IPS-11a (cell line): ENCODE measurements around the gene MYZAP.

ENCODE experiments used
- H3K4me3 ChIP-seq: one replicate; pipeline ENCODE4 v1.5.1; 2013; ENCODE audit warnings: low read depth, low read length, control low read depth

The MYZAP gene, protein sequence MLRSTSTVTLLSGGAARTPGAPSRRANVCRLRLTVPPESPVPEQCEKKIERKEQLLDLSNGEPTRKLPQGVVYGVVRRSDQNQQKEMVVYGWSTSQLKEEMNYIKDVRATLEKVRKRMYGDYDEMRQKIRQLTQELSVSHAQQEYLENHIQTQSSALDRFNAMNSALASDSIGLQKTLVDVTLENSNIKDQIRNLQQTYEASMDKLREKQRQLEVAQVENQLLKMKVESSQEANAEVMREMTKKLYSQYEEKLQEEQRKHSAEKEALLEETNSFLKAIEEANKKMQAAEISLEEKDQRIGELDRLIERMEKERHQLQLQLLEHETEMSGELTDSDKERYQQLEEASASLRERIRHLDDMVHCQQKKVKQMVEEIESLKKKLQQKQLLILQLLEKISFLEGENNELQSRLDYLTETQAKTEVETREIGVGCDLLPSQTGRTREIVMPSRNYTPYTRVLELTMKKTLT

DNA sequence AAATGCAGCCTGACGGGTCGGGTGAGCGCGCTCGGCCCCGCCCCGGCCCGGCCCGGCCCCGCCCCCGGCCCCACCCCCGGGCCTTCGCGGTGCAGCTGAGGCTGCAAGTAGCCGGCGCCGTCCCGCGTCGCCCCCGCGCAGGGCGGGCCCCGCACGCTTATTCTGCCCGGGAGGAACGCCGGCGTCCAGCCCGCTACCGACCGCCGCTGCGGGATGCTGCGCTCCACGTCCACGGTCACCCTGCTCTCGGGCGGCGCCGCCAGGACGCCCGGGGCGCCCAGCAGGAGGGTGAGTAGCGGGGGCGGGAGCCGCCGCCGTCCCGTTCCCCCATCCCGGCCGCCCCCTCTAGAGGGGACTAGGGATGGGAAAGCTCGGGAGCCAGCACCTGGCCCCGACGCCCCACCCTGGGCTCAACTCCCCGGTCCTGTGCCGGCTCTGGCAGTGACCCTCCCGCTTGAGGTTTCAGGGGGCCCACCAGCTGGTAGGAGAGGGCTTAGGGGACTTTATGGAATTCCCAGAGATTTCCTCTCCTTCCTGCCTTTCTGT is at the start of gene MYZAP:
Gene MYZAP, plus strand, starts transcription at position 83 of the 546 bp plus-strand sequence. Its CDS starts 131 bp downstream, at position 214.
- peak within 1 kb of the TSS; percentile 51 for H3K4me3 ChIP-seq

DNA sequence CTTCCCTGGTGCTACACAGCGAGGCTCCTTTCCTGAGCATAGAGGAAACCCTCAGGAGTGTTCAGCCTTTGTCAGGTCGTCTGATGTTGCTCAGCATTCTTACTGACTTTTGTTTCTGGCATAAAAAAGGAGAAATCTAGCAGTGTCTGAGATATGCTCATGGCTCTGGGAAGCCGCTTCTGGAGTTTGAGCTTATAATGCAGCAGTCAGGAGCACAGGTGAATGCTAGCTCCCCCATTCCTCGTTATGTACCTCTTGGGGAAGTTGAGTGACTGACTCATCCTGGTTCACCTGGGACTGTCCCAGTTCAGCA is 49.2 kb upstream of the MYZAP start:
- H3K4me3 ChIP-seq = no peak overlapping the region

DNA sequence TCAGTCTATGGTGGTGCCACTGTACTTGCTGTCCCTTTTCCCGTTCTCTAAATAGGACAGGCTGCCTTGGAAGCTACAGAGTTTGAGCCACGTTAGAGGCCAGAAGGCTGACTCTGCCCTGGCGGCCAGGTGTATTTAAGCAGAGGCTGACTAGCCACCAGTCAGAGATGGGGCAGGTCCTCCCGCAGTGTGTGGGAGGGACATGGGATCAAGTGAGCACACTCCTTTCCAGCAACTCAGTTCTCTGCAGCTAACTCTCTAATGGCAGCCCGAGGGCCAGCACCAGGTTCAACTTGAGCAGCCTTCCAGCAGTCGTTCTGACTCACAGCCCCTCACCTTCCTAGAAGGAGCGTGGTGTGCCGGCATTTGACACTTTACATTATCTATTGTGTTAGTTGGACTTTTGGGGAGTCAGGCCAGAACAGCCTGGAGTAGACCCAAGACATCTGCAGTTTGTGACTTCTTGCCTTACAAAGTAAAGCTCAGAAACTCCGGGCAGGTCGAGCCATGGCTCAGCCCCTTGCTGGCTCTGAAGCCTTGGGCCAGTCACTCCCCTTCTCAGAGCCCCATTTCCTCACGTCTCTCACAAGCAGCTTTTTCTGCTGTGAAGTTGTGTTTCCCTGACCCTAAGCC is 46.7 kb upstream of the MYZAP start:
- H3K4me3 ChIP-seq = no peak overlapping the region

DNA sequence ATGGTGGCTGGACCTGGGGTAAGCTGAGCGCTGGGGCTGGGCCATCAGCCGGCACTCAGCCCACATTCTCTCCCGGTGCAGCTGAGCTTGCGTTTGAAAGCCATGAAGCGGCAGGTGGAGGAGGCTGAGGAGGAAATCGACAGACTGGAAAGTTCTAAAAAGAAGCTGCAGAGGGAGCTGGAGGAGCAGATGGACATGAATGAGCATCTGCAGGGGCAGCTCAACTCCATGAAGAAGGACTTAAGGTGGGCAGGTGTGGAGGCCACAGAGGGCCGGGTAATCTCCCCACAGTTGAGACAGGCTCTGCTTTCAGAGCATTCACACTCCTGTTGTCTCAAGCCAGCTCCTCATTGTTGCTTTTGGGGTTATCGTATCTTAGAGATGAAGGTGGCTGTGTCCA is 45.7 kb upstream of the MYZAP start:
- no peak overlapping the region for H3K4me3 ChIP-seq

DNA sequence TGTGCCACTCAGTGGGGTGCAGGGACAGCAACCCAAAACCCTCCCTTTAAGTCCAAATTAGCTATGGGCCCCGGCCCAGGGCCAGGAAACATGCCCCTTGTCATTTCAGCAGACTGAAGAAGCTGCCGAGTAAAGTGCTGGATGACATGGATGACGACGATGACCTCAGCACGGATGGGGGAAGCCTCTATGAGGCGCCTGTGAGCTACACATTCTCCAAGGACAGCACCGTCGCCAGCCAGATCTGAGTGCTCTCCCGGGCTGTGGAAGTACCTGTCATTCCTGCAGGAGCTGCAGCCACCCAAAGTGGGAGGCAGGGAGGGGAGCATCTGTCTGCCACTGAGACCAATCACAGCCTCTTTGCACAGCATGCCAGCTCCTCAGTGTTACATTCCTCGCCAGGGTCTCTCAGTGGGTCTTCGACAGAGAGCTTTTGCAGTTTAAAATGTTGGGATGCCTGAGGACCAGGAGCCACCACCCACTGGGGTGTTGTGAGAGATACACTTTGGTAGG is 44.4 kb upstream of the MYZAP start:
- no peak overlapping the region for H3K4me3 ChIP-seq

DNA sequence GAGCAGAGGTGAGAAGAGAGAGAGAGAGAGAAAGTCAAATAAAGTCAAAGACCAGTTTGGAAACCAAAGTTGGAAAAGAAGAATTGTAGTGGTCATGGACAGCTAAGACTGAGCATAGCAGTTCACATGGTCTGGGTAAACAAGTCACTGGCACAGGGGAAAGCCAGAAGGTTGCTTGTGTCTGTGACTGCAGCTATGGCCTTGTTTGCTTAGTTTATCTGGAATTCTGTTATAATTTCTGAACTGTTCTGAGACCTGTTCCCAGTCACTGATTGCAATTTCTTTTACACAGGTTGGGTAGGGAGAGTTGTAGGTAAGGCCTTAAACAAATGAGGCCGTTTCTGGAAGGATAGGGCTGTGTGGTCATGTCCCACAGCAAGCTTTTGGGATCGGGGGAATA is 43.4 kb upstream of the MYZAP start:
- H3K4me3 ChIP-seq = no peak overlapping the region

DNA sequence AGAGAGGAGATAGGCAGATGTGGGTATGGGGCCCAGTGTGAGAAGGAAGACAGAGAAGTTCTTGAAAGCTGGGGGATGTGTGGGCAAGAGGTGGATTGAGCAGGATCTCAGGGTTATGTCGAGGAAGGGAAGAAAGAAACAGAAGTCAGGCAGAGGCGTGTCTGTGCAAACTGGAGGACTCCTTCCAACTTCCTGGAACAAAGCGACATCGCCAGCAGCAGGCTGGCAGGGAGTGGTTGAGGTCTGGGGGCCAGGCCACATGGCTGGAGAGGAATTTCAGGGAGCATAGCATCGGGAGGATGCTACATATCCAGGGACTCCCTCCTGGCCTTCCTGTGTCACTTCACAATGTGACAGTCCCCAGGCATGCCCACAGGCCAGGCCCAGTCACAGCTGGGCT is 42.9 kb upstream of the MYZAP start:
- H3K4me3 ChIP-seq = no peak overlapping the region

DNA sequence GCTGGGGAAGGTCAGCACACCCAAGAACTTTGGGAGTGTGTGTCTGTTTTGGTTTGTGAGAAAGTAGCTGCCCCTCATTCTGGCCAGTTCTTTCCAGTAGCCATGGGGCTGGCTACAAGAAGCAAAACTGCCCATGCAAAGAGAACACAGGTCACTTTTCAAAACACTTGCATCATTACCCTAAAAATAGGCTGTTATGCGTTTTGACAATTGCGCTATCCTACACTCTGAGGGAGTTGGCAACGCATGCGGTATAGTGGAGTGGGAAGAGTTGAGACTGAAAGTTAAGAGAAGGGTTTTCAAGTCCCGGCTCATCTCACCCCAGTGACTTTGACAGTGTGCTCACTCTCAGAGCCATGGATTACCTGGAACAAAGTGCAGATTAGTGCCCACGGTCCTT is 41.8 kb upstream of the MYZAP start:
- no peak overlapping the region for H3K4me3 ChIP-seq

DNA sequence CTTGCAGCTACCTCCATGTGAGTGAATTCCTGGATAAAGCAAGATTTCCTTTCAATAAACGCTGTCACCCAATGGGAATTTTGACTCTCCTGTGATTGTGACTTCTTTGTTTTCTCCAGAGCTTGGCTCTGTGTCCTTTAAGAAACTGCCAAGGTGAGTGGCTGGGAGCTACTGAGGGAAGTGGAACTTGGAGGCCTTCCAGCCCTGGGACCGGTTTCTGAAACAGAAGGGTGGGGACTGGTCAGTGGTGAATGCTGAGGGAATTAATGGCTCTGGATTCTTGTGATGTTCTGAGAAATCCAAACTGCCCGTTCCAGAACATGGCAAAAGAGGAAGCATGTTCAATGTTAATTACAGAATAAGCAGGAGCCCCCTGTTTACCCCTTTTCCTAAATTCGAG is 41.1 kb upstream of the MYZAP start:
- no peak overlapping the region for H3K4me3 ChIP-seq

DNA sequence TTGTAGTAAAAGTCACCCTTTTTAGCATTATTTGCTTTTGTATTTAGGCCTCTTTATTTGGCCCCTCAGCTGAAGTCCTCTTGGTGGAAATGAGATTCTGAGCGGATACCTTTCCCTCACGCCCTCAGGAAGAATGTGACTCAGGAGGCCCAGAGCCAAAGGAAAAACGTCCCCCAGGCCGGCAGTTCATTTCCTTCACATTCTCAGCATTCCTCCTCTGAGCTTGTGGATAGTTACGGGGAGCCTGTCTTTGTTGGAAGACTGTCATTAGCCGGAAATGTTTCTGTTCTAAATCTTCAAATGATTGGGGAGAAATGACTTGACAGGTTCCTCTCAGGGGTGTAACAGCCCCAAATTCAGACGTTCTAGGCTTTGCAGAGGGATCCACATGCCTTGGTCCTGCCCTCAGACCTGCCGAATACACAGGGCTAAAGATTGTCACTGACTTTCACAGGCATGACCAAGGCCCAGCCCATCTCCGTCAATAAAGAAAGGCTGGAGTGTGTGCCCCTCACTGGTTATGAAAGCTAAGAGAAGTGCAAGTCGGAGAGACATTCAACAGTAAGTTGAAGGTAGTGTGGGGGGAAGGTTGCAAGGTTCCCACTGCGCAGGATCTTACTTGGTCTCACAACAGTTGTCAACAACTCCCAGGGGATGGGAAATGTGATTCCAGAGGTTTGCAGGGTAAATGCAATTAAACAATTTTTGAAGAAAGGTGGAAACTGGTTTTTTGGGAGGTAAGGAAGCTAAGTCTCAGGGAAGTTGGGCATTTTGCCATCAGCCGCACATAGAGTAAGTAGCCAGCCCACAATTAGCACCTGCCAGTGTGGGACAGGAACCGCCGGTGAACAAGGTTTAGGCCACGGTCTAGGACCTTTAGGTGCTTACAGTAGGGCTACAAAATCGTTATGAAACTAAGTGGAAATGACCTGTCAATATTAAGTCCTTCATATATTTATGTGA is 39.7 kb upstream of the MYZAP start:
- H3K4me3 ChIP-seq = no peak overlapping the region

DNA sequence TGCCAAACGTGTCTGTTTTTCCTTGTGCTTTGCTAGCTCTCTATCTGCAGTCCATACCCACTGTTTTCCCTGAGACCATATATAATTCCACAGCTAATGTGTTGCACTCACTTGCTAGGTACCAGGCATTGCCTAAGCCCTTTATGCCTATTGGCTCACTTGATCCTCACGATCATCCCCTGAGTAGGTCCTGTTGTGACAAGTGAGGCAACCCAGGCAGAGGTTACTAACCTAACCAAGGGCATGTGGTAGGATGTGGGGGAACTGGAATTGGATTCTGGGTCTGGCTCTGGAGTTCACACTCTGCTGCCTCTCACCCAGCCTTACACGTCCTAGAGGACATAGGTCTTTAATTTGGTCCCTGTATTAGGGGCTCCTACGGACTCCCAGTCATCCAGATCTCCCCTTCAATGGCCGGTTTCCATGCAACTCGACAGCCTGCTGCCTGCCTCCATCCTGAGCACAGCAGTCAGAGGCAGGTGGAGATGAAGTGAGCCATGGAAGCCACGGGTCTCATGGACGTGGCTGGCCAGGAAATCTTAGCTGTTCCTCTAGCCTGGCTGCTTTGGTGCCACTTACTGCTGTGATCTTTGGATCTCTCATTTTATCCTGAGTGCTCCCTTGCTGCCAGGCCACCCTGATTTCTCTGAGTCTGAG is 38.9 kb upstream of the MYZAP start:
- no peak overlapping the region for H3K4me3 ChIP-seq

DNA sequence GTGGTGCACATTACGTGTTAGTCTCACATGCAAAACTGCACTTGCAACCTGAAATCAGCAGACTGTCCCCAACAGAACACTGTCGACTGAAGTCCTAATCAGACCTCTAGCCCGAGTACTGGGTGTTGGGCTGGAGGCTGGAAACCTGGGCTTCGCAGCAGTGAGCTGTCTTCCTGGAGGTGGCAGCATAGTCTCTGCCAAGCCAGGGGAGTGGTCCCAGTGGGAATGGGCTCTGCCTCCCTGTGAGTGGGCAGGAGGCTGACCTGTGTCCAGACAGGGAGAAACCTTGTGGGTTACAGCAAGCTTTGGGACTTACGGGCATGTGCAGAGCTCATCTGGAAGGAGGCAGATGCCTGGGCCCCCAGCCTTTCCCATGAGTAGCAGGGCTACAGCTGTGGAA is 38.2 kb upstream of the MYZAP start:
- no peak overlapping the region for H3K4me3 ChIP-seq

DNA sequence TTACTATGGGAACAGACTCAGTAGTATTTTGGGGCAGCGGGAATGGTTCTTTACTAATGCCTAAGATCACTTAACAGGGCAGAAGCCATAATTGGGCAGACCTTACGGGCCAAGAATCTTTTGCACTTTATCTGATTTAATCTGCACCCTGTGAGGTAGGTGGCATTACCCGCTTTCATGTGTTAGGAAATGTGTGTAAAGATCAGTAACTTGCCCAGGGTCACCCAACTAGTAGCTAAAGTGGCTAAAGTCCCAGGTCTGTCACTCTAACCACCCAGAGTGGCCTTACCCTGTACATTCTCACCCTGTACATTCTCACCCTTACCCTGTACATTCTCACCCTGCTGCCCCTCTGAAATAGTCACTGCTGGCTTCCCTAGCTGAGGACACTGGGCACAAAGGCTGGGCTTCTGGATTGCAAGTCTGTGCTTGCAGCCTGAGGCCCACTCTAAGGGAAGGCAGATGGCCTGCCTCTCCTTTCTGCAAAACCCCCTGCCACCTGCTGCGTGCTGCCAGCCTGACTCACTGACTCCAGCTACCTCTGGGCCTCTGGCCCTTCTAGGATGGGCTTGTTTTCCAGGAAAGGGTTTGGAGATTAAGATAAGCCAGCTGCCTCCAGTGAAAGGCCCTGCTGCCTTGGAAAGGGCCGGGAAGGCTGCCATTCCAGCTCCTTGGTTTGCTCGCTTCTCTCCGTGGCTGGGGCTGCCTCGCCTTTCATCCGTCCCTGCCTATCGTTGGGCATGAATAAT is 37.5 kb upstream of the MYZAP start:
- no peak overlapping the region for H3K4me3 ChIP-seq

DNA sequence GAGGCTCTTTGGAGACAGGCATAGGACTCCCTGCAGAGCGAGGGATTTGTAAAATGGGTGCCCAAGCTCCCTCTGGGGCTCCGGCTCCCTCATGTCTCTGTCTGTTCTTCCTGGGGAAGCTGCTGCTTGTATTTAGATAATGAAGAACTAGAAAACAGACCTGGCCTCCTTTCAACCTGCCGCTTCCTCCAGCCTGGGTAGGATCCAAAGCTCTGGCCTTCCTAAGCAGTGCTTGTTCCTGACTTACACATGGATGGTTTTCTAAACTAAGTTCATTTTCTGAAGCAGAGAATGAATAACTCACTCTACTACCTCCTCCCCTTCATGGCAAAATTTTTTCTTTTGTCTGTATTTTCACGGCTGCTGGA is 36.9 kb upstream of the MYZAP start:
- no peak overlapping the region for H3K4me3 ChIP-seq

DNA sequence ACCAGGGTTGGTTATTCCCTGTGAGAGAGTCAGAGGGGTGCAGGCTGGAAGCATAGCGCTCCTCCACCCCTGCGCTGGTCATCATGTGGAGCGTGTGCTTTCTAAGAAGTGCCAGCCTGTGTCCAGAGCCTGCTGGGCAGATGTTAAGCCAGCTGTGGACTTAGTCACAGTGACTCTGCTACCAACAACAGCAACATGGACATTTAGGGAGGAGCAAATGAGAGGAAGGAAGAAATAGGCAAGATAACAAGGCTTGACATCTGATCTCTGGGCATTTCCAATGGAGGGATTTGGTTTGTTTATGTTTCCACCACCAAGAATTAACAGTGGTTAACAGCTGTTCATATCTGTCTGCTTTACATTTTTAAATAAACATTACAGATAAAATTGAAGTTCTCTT is 36.4 kb upstream of the MYZAP start:
- H3K4me3 ChIP-seq = no peak overlapping the region

DNA sequence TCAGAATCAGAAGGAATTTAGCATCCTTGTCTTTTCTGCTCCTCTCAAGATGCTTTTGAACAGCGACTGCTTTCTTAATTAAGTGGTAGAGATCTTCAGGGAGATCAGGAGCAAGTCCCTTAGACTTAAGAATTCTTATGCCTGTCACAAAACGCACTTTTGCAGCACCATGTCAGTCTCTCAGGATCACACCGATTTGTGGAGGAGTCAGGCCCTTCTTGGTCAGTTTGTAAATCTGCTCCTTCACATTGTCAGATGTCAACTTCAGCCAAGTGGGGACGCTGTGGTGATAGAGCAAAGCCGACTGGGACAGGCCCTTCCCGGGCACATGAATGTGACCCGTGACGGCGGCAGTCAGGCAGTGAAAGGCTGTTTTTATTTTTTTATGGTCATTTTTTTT is 35.7 kb upstream of the MYZAP start:
- no peak overlapping the region for H3K4me3 ChIP-seq

DNA sequence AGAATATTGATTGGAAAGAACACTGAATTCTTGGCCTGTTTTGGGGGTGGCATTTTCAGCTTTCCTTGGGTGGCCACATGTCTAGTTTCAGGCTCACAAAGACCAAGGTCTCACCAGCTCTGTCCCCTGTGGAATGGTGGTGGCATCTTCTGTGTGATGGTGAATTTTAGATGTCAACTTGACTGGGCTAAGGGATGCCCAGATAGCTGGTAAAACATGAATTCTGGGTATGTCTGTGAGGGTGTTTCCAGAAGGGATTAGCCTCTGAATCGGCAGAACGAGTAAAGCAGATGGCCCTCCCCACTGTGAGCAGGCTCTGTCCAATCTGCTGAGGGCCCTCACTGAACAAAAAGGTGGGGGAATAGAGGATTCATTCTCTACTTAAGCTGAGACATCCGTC is 34.4 kb upstream of the MYZAP start:
- H3K4me3 ChIP-seq = no peak overlapping the region

DNA sequence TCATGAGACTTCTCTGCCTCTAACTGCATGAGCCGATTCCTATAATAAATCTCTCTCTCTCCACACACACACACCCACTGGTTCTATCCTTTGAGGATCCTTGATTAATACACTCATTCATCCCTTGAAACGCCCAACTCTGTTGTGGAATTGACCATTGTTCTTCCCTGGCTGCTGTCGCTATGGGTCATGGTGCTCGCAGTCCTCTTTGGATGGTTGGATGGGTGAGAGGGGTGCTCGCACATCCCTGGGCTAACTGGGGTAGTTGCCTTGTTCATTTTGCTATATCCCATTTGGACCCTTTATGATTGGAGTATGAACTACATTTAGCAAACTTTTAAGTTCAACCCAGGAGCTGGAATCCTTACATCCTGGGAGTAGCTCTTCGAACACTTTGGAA is 33.9 kb upstream of the MYZAP start:
- H3K4me3 ChIP-seq = no peak overlapping the region

DNA sequence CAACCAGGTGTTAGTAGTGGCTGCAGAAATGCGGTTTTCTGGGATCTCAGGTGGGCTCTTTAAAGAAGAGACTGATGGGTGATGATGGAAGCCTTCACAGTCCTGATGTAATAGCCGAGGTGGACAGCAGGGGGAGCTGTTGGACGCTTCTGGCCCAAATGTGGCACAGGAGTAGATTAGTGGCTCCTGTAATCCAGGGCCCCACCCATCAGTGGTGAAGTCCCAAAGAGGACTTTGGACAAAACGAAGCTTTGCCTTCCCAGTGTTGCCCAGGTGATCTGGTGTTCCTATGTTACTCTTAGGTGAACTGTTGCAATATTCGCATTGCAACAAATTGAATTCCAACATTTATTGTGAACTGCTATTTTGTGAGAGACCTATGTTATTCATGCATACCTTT is 31.8 kb upstream of the MYZAP start:
- H3K4me3 ChIP-seq = no peak overlapping the region
